Measurements from ENCODE around the gene PDCD11. TPM values are rescaled to one million over a fixed set of nuclear protein-coding genes. Genes with fewer than 3 reads are reported as not detected.

PDCD11 gene
- total RNA-seq, 2 donors from 2014 or later, result 62.3 to 65.8 TPM

- Histone ChIP-seq H3K4me1 (ENCODE audit: control insufficient read depth, insufficient read depth, low read length) (no peaks in the 10 kb centered on the region), H3K36me3 (ENCODE audit: control insufficient read depth, insufficient read depth, low read length) (peaks cover 92% of the 10 kb centered on the region), H3K9ac (ENCODE audit: extremely low read depth, low read length, poor library complexity, severe bottlenecking) (no peak overlapping the region), H3K27me3 (ENCODE audit: control insufficient read depth, insufficient read depth, low read length, poor library complexity, severe bottlenecking) (no peaks in the 10 kb centered on the region), H3K27ac (ENCODE audit: low read depth, low read length) (no peak overlapping the region), H3K9me3 (ENCODE audit: control insufficient read depth, low read length) (no peaks in the 10 kb centered on the region), H3K4me3 (ENCODE audit: low read length) (no peak overlapping the region)
- no peak overlapping the region for H3K27ac Mint-ChIP-seq
- TF ChIP-seq CTCF (conservative IDR thresholded peaks at IDR 0.05), result no peak
- no peaks in the 10 kb centered on the region for H3K4me1 Mint-ChIP-seq
- no peaks in the 10 kb centered on the region for H3K9me3 Mint-ChIP-seq
- no peak for DNase-seq
- H3K27me3 Mint-ChIP-seq (ENCODE audit: insufficient read depth), result no peaks in the 10 kb centered on the region
- peaks cover 87% of the 10 kb centered on the region for H3K36me3 Mint-ChIP-seq (ENCODE audit: low read depth)
- no peak overlapping the region for H3K4me3 Mint-ChIP-seq
- WGBS, 2 experiments (ENCODE audit: insufficient coverage in 1 of 2, insufficient read length in 1 of 2), result 92 to 98% methylated on average over 4 of the region's 4 CpGs
These were observed 22.7 kb downstream of the PDCD11 start for GRCh38 chr10:103419101-103419500.

GRCh38 chr10:103423748-103424147 is 27.3 kb downstream of the PDCD11 start:
- Mint-ChIP-seq H3K27me3 (ENCODE audit: insufficient read depth) (no peaks in the 10 kb centered on the region), H3K4me3 (no peak overlapping the region), H3K36me3 (ENCODE audit: low read depth) (peaks cover 86% of the 10 kb centered on the region), H3K9me3 (no peaks in the 10 kb centered on the region), H3K4me1 (no peaks in the 10 kb centered on the region), H3K27ac (no peak overlapping the region)
- Histone ChIP-seq H3K27ac (ENCODE audit: low read depth, low read length) (no peak overlapping the region), H3K36me3 (ENCODE audit: control insufficient read depth, insufficient read depth, low read length) (peaks cover 86% of the 10 kb centered on the region), H3K9me3 (ENCODE audit: control insufficient read depth, low read length) (no peaks in the 10 kb centered on the region), H3K27me3 (ENCODE audit: control insufficient read depth, insufficient read depth, low read length, poor library complexity, severe bottlenecking) (no peaks in the 10 kb centered on the region), H3K4me1 (ENCODE audit: control insufficient read depth, insufficient read depth, low read length) (no peaks in the 10 kb centered on the region), H3K4me3 (ENCODE audit: low read length) (no peak overlapping the region), H3K9ac (ENCODE audit: extremely low read depth, low read length, poor library complexity, severe bottlenecking) (no peak overlapping the region)
- no peak for TF ChIP-seq CTCF (conservative IDR thresholded peaks at IDR 0.05)
- no peak for DNase-seq
- 95% methylated on average over 5 of the region's 5 CpGs; no CpG with 5 or more reads in 1 of the 2 experiments for WGBS, 2 experiments (ENCODE audit: insufficient coverage in 1 of 2, insufficient read length in 1 of 2)

GRCh38 chr10:103427866-103428265 is 31.4 kb downstream of the PDCD11 start:
- TF ChIP-seq CTCF (conservative IDR thresholded peaks at IDR 0.05), result no peak
- Mint-ChIP-seq H3K27ac (no peak overlapping the region), H3K36me3 (ENCODE audit: low read depth) (peaks cover 83% of the 10 kb centered on the region)

More at GRCh38 chr10:103427866-103428265, 31.4 kb downstream of the PDCD11 start:
- H3K4me3 Mint-ChIP-seq, result no peak overlapping the region
- no peak overlapping the region for H3K9ac ChIP-seq (ENCODE audit: extremely low read depth, low read length, poor library complexity, severe bottlenecking)
- peaks cover 90% of the 10 kb centered on the region for H3K36me3 ChIP-seq (ENCODE audit: control insufficient read depth, insufficient read depth, low read length)
- H3K4me1 ChIP-seq (ENCODE audit: control insufficient read depth, insufficient read depth, low read length), result no peaks in the 10 kb centered on the region
- no peaks in the 10 kb centered on the region for H3K4me1 Mint-ChIP-seq
- no peaks in the 10 kb centered on the region for H3K27me3 ChIP-seq (ENCODE audit: control insufficient read depth, insufficient read depth, low read length, poor library complexity, severe bottlenecking)
- no peak overlapping the region for H3K27ac ChIP-seq (ENCODE audit: low read depth, low read length)
- no peak for DNase-seq
- no peak overlapping the region for H3K4me3 ChIP-seq (ENCODE audit: low read length)
- WGBS, 2 experiments (ENCODE audit: insufficient coverage in 1 of 2, insufficient read length in 1 of 2), result 89 to 96% methylated on average over 2 to 9 of the region's 9 CpGs
- H3K9me3 Mint-ChIP-seq, result no peaks in the 10 kb centered on the region
- H3K9me3 ChIP-seq (ENCODE audit: control insufficient read depth, low read length), result no peaks in the 10 kb centered on the region
- H3K27me3 Mint-ChIP-seq (ENCODE audit: insufficient read depth), result no peaks in the 10 kb centered on the region

Measured in endodermal cell (in vitro differentiated cells).